Fibroblast of skin of abdomen (primary cell): Measurements from ENCODE around the gene CCRL2.
"Not testable (repeated sequence)": the region's sequence is repeated elsewhere in the genome, so short reads cannot be mapped to it uniquely, and the experiment has no call there.

Experiments
- DNase-seq: peaks from one replicate; pipeline ENCODE4 v3.0.0-alpha.2; 2013

CCRL2 gene

GRCh38 chr3:46380471-46381221 is 26.4 kb upstream of the CCRL2 start:
- DNase-seq: no peak

GRCh38 chr3:46381625-46382024 is 25.4 kb upstream of the CCRL2 start:
- no peak for DNase-seq

- no peak for DNase-seq
Observed at GRCh38 chr3:46383211-46383950, 23.7 kb upstream of the CCRL2 start.

GRCh38 chr3:46383951-46384330 is 23.1 kb upstream of the CCRL2 start:
- no peak for DNase-seq

GRCh38 chr3:46386205-46386604 is 20.9 kb upstream of the CCRL2 start:
- DNase-seq: no peak

- DNase-seq: not testable (repeated sequence)
Observed at GRCh38 chr3:46388847-46389246, 18.2 kb upstream of the CCRL2 start.

- DNase-seq: no peak
Observed at GRCh38 chr3:46389306-46389705, 17.8 kb upstream of the CCRL2 start.

- not testable (repeated sequence) for DNase-seq
Observed at GRCh38 chr3:46391526-46391925, 15.5 kb upstream of the CCRL2 start.

- no peak for DNase-seq
Observed at GRCh38 chr3:46393011-46393410, 14.0 kb upstream of the CCRL2 start.

GRCh38 chr3:46393554-46394434 is 13.3 kb upstream of the CCRL2 start:
- no peak for DNase-seq

- no peak for DNase-seq
Observed at GRCh38 chr3:46395210-46395661, 11.8 kb upstream of the CCRL2 start.

GRCh38 chr3:46395766-46396530 is 11.1 kb upstream of the CCRL2 start:
- no peak for DNase-seq

GRCh38 chr3:46397111-46397510 is 9.9 kb upstream of the CCRL2 start:
- no peak for DNase-seq

GRCh38 chr3:46398186-46398955 is 8.7 kb upstream of the CCRL2 start:
- no peak for DNase-seq

GRCh38 chr3:46399098-46399497 is 8.0 kb upstream of the CCRL2 start:
- DNase-seq: no peak

- peak; percentile 13 for DNase-seq
Observed at GRCh38 chr3:46399557-46399956, 7.5 kb upstream of the CCRL2 start.

GRCh38 chr3:46400000-46400734 is 6.9 kb upstream of the CCRL2 start:
- DNase-seq: peak; percentile 88

GRCh38 chr3:46400846-46401245 is 6.2 kb upstream of the CCRL2 start:
- no peak for DNase-seq

- DNase-seq: no peak
Observed at GRCh38 chr3:46401579-46401978, 5.5 kb upstream of the CCRL2 start.

- DNase-seq: not testable (repeated sequence)
Observed at GRCh38 chr3:46402902-46403301, 4.2 kb upstream of the CCRL2 start.
